Kasumi-1 (cell line): ENCODE measurements around the gene SUGP1.

ENCODE experiments used
- DNase-seq, 2 experiments: peaks; one replicate each; lab custom pipeline; 2025; lab: John Stamatoyannopoulos, UW

Gene SUGP1

GRCh38 chr19:19303411-19303810, 16.9 kb downstream of the SUGP1 start:
- DNase-seq, result no peak

GRCh38 chr19:19300613-19301012, 19.7 kb downstream of the SUGP1 start:
- no peak for DNase-seq

- DNase-seq, result no peak
These were observed 22.6 kb downstream of the SUGP1 start for GRCh38 chr19:19297759-19298158.

DNA sequence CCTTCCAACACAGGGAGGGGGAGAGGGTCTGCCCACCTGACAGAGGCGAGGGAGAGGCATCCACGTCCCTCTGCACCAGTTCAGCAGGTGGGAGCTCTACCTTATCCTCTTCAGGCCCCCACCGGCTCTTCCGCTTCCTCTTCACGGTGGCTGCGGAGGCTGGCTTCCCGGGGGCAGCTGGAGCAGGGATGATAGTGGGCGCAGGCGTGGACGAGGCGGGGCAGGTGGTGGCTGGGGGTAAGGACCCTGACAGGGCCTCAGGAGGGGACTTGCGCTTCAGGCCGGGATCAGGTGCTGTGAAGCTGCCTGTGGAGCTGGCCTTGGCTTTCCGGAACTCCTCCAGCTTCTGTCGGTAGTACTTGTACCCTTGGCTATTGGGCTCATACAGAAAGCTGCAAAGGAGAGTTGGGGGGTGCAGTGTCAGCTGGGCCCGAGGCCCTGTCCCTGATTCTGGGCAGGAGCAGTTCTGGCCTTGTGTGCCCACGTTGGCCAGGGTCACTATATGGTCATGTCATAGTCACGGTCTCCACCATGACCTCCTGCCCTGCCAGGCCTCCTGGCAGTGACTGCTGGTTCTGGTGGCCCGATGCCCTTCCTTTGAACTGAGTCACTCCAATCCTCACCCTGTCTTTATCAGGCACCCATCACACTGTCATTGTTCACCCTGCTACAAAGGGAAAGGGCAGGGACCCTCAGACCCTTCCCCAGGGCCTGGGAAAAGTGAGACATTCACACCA, 23.2 kb downstream of the SUGP1 start:
- no peak for DNase-seq

- DNase-seq, result no peak
These were observed 25.4 kb downstream of the SUGP1 start for GRCh38 chr19:19294914-19295313.

DNA sequence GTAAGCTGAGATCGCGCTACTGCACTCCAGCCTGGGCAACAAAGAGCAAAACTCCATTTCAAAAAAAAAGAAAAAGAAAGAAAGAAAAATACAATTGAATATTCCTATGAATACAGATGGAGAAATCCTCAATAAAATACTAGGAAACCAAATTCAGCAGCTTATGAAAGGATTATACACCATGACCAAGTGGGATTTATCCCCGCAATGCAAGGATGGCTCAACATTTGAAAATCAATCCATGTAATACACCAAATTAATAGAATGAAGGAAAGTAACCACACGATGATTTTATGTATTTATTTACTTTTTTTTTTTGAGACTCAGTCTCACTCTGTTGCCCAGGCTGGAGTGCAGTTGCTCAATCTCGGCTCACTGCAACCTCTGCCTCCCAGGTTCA, 27.7 kb downstream of the SUGP1 start:
- DNase-seq, result no peak

DNA sequence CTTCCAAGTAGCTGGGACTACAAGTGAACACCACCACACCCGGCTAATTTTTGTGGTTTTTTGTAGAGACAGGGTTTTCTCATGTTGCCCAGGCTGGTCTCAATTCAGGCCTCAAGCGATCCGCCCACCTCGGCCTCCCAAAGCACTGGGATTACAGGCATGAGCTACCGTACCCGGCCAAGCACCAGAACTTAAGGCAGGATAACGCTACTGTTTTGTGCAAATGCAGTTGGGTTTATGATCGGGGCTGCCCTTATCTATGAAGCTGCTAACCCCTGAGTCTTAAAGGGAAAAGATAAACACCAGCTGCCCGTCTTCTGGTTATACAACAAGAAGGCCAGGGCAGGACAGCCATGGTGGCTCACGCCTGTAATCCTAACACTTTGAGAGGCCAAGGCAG, 34.6 kb downstream of the SUGP1 start:
- no peak for DNase-seq

GRCh38 chr19:19280561-19280960, 39.7 kb downstream of the SUGP1 start:
- DNase-seq, result no peak

GRCh38 chr19:19279853-19280252, 40.5 kb downstream of the SUGP1 start:
- no peak for DNase-seq

- DNase-seq, result no peak
These were observed 41.2 kb downstream of the SUGP1 start for GRCh38 chr19:19279062-19279612.

GRCh38 chr19:19278315-19278714, 42.0 kb downstream of the SUGP1 start:
- DNase-seq, result no peak

DNA sequence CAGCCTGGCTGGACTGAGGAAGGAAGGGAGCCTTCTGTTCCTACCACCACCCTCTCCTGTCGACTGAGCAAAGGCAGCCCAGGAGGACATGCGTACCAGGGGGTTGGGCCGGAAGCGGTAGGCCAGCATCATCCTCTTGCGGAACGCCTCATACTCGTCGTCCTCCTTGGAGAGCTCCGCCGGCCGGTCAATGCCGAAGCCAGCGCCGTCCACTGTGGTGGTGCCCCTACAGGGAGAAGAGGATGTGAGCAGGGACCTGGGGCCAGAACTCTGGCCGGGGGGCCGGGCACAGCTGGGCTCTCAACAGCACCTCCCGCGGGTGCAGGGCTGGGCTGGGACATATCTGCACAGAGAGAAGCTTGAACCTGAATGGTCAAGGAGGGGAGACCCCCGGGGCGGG, 43.5 kb downstream of the SUGP1 start:
- DNase-seq, result no peak

- no peak for DNase-seq
These were observed 43.9 kb downstream of the SUGP1 start for GRCh38 chr19:19276386-19276785.

GRCh38 chr19:19274716-19275565, 45.4 kb downstream of the SUGP1 start:
- no peak for DNase-seq

GRCh38 chr19:19274146-19274545, 46.2 kb downstream of the SUGP1 start:
- DNase-seq, result no peak

DNA sequence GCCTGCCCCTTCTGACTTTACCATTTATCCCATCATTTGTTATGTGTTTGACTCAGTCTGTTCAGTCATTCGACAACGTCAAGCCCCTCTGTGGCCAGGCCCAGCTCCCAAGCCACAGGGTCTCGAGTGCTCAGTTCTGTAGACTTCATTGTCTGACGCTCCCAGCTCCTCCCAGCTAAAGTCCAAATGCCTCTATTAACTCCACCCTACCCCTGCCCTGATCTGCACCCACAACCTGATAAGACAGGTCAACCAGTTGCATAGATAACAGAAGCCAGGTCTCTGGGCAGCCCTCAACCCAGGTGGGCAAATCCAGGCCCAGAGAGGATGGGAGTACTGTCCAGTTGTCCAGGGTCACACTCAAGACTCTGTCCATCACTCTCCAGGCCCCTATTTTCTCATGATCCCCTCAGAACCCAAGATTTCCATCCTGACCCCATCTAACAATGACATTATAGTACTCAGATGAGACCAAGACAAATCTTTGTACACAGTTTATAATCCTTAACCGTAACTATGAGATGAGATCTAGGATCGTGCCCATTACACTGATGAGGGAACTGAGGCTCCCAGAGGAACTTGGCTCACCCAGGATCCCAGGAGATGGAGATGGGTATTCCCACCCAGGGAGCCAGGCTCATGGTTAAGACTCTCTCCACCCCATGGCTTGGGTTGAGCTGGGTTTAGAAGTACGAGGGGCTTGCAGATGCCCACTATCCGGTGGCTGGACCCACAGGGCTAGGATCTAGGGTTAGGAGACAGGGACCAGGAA, 48.3 kb downstream of the SUGP1 start:
- no peak for DNase-seq

DNA sequence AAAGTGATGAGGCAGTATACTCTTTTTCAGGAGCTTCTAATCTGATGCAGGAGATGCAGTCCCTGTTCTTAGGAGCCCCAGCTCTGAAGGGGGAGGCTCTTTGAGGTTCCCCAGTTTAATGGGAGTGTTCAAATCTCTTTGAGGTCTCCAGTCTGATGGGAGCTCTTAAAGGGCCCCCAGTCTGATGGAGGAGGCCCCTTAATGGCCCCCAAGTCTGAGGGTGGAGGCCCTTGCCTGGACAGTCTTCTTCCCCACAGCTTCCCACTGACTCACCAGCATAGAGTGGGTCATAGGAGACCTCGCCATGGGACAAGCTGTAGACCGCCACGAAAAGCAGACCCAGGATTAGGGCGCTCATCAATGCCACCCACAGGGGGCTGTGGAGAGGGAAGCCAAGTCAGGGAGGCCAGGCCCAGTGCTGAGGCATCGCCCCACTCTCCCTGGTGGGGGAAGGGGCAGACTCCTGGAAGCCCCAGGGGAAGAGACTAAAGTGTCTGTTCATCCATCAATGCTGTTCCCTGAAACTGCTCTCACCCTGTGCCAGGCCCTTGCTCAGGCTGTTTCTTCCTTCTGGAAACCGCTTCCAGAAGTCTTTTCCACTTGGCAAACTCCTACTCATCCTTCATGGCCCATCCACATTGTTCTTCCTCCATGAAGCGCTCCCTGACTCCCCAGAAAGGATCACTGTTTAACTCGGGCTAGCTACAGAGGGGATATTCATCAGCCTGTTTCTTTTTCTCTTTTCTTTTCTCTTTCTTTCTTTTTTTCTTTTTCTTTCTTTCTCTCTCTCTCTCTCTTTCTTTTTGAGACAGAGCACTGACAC, 49.3 kb downstream of the SUGP1 start:
- DNase-seq, result no peak

DNA sequence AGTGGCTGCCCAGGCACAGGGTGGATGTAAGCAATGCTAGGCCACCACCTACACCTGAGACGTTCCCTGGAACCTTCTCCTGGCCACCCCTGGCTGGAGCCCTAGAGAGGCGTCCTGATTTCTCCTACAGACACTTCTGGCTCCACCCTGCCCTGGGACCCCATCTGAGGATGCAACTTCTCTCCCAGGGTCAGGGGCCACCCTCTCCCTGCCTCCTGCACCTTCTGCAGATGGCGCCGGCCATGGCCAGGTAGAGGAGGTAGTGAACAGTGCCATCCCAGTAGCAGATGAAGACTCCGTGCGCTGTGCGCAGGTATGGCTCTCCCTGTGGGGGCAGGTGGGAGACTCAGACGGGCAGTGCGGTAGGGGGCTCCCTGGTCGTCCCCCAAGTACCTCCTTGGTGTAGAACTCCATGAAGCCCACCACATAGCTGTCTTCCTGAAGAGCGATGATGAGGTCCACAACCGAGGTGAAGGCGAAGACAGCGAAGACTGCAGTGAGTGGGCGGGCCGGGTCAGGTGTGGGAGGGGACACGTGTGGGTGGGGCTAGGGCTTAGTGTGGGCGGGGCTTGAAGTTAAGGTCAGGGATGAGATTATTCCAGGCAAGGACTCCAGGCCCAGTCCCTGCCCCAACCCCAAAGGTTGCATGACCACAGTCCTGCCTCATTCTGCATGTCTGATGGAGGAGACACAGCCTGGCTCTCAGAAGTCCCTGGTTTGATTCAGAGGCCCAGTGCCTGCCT, 50.2 kb downstream of the SUGP1 start:
- no peak for DNase-seq

DNA sequence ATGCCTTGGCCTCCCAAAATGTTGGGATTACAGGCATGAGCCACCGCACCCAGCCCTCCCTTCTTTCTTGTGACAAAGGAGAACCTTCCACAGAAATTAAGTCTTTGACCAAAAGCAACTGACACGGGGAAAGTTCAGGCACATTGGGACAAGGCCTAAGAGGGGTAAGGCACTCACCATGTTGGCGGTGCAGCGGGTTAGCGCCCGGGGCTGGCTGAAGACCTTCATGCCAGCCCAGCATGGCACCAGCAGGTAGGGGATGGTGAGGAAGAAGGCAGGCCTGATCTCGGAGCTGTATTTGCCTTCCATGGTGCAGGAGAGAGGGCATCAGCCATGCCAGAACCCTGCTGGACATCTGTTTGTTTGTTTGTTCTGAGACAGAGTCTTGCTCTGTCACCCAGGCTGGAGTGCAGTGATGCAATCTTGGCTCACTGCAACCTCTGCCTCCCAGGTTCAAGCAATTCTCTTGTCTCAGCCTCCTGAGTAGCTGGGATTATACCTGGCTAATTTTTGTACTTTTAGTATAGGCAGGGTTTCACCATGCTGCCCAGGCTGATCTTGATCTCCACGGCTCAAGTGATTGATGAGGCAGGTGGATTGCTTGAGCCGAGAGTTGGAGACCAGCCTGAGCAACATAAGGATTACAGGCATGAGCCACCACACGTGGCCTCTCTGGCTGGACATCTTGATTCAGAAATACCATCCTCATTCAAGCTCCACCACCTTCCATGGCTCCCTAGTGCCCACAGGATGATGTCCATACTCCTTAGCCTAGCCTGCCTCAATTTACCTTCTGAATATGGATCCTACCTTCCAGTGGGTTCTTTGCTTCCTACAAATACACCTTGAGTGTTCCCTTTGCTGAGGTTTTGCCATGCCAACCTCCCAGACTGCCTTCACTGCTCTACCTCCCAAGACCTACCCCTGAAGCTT, 51.6 kb downstream of the SUGP1 start:
- DNase-seq, result no peak

DNA sequence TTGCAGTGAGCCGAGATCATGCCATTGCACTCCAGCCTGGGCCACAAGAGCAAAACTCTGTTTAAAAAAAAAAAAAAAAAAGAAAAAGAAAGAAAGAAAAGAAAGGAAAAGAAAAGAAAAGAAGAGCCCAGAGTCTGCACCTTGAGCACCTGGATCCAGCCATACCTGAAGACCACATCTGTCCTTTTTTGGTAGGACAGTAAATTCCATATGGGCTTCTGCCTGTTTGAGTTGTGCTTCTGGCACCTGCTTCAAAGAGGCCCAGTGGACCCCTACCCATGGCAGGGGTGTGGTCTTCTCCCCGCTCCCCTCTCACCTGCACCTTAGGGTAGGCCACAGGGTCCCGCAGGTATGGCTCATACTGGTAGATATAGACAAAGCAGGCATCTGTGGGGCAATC, 53.0 kb downstream of the SUGP1 start:
- no peak for DNase-seq
